Inflammatory macrophage (primary cell): ENCODE results near the gene KCNAB1.
"Not testable (repeated sequence)": the region's sequence is repeated elsewhere in the genome, so short reads cannot be mapped to it uniquely, and the experiment has no call there.

Experiments
- DNase-seq, 2 donors: peaks; one replicate each; pipeline ENCODE4 v3.0.0-alpha.2; 2020 to 2022

KCNAB1 gene

DNA sequence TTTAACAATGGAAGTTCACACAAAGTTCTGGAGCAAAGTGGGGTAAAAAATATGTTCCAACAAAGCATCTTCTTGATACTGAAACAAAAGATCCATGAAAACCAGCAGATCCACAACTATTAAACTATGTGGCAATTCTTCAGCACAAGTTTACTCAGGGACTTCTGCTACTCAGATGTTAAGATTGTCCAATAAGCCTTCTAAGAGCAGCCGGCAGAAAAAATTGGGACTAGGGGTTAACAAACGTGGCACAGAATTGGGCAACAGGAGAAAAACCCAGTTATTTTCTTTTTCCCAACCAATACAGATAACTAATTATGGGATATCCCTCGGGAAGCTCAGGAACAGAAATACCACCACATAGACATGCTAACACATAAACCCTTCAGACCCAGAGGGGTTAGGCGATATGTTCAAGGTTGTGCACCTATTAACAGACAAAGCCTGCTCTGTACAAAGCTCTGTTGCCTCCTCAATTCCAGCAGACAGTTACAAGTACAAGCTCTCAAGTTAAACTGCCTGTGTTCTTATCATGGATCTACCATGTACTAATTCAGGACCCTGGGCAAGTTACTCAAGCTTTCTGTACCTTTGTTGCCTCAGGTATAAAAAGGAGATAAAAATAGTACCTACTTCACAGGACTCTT lies 427.8 kb downstream of the KCNAB1 start:
- no peak for DNase-seq

- no peak for DNase-seq
Measured at GRCh38 chr3:156548902-156549301, 428.5 kb downstream of the KCNAB1 start.

- no peak for DNase-seq
Measured at GRCh38 chr3:156551261-156551660, 430.9 kb downstream of the KCNAB1 start.

DNA sequence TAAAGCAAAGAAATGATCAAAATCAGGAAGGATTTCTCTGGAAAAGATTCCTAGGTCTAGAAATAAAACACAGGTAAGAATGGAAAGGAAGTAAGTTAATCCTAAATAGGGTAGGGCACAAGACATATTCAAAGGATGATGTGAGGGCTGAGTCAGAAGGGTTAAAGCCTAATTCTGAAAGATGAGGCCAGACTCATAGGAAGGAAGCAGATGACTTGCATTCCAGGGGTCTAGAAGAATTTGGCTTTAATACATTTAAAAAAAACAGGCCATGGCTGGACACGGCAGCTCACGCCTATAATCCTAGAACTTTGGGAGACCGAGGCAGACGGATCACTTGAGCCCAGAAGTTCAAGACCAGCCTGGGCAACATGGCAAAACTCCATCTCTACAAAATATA lies 431.4 kb downstream of the KCNAB1 start:
- DNase-seq: no peak

DNA sequence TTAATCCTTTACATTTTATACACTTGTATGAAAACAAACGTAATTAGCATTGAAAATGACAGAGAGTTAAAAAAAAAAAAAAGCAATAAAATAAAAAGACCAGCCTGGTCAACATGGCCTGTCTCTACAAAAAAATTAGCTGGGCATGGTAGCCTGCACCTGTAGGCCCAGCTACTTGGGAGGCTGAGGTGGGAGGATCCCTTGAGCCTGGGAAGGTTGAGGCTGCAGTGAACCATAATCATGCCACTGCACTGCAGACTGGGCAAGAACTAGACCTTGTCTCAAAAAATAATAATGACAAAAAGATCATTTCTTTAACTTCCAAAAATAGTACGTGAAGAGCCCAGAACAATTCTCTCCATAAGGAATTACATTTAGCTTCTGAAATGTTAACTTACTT lies 432.6 kb downstream of the KCNAB1 start:
- DNase-seq: no peak

DNA sequence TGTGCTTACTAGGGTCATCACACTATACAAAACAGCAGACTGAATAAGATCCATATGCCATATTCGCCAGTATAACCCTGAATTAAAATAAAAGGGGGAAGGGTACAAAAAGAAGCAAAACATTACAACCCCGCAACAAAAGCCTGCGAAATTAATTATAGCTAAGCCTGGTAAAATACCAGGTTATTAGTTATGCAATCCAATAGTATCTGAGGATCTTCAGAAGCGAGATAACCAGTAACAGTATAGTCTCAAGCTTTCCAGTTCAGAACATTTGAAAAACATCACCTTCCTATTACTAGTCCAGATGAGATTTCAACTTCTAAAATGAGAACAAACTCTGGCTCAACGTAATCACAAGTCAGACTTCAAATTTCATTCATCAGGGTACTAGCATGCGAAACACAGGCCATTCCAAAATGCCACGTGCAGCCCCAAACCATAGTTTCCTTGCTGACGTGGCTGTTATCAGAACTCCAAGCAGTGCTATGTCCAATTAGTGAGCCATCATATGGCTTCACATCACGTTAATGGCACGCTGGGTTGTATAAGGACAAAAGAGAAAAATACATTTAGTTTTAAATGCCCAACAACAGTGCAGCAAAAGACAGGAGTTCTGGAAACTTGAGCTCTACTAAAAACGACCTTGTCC lies 433.5 kb downstream of the KCNAB1 start:
- peak; percentile 22 to 30 for DNase-seq

- DNase-seq: no peak
Measured at GRCh38 chr3:156554515-156554841, 434.1 kb downstream of the KCNAB1 start.

DNA sequence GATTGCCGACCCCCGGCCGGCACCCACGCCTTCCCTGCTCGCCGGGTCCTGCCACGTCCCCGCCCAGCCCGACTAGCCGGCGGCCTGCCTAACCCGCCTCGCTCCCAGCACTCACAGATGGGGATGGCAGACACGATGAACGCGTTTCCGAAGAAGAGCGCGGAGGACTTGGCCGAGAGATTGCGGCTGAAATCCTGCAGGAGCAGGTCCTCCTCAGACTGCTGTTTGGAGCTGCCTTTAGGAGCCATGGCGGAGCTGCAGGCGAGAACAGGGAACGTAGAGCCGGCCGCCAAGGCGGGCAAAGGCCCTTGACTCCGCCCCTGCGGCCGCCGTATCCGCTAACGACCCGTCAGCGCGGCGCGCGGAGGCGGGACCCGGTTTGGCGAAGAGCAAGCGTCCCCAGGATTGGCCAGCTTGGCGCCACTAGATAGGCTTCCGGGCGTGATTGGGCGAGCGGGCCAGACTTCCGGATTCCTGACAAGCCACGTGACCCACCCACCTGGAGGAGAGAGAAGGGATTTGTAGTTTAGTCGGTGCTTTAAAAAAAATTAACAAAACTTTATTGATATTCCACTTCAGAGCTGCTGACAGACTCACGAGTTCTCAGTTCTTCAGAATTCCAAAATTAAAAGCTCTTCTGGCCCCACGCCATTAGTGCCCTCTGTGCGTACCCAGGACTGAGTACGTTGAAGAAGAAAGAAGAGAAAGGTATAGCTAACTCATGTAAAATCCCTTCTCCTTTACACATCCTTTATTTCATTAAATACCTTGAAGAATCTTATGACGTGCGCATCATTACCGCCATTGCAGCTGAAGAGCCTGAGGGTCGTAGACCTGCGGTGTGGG lies 434.7 kb downstream of the KCNAB1 start, which contains the start of gene SSR3:
Gene SSR3, minus strand, starts transcription at position 276 of the 846 bp plus-strand sequence. Its CDS starts 28 bp downstream, at position 248.
- peak; percentile 99 to 100 for DNase-seq

- DNase-seq: no peak
Measured at GRCh38 chr3:156558389-156558788, 438.0 kb downstream of the KCNAB1 start.

GRCh38 chr3:156559321-156559720 lies 438.9 kb downstream of the KCNAB1 start:
- no peak for DNase-seq

DNA sequence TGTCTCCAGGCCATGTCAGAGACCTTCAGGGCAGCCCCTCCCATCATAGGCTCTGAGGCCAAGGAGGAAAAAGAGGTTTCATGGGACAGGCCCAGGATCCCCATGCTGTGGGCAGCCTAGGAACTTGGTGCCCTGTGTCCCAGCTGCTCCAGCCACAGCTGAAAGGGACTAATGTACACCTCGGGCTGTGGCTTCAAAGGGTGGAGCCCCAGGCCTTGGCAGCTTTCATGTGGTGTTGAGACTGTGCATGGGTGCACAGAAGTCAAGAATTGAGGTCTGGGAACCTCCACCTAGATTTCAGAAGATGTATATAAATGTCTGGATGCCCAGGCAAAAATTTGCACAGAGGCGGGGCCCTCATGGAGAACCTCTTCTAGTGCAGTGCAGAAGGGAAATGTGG lies 441.2 kb downstream of the KCNAB1 start:
- no peak for DNase-seq

GRCh38 chr3:156562486-156562885 lies 442.1 kb downstream of the KCNAB1 start:
- not testable (repeated sequence) for DNase-seq

GRCh38 chr3:156563900-156564682 lies 443.7 kb downstream of the KCNAB1 start:
- DNase-seq: no peak

DNA sequence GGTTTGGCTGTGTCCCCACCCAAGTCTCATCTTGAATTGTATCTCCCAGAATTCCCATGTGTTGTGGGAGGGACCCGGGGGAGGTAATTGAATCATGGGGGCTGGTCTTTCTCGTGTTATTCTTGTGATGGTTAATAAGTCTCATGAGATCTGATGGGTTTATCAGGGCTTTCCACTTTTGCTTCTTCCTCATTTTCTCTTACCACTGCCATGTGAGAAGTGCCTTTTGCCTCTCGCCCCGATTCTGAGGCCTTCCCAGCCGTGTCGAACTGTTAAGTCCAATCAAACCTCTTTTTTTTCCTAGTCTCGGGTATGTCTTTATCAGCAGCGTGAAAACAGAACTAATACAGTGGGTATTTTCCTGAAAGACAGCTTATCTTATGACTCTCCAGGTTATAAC lies 448.6 kb downstream of the KCNAB1 start:
- peak in 1 of 2 donors; percentile 28 for DNase-seq

- not testable (repeated sequence) for DNase-seq
Measured at GRCh38 chr3:156569881-156570280, 449.5 kb downstream of the KCNAB1 start.

GRCh38 chr3:156575641-156576040 lies 455.3 kb downstream of the KCNAB1 start:
- no peak for DNase-seq

GRCh38 chr3:156576051-156576450 lies 455.7 kb downstream of the KCNAB1 start:
- DNase-seq: no peak

DNA sequence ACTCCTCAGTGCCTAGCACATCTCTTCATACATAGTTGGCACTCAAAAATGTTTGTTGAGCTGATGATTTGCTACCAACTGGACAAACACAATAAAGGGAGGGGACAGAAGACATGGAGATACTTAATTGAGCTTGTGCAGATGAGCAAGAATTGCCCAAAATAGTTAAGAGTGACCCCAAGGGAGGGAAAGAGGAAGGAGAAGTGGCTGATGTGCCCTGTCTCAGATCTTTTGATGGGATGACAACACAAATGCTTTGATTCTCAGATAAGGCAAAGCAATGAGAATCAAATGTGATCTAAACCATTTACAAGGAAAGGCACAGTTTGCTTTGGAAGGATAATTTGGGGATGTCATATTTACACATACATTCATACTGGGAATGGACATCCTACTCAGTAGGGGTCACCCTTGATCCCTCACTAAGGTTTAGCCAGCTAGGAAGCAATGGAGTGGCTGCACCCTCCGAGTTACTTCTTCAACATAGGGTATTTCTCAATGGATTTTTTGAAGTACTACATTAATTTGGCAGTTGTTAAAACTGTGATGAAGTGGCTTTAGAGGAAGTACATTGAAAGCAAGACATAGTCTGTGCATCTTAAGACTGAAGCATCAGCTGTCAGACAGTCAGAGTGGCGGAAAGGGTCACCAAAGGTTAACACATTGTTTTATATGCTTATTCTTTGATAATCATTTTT lies 456.4 kb downstream of the KCNAB1 start:
- DNase-seq: peak; percentile 74 to 85

GRCh38 chr3:156577736-156578135 lies 457.4 kb downstream of the KCNAB1 start:
- DNase-seq: peak; percentile 66 to 72

DNA sequence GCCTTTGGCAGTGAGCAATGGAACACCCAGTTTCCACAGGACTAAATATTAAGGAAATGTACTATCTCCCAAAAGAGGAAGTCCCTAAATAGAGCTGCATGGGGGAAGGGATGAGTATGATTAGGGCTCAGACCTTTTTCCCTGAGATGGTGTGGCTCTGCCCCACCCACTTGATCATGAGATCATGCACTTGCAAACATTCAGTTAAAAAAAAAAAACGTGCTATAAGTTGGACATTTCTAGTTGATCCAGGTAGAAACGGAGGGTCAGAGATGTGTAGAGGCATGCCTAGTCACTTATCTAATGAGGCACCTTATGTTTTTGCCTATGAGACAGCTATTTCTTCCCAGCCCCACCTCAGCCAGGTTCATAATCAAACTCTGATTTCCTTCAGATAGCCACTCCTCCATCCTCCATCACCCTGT lies 459.1 kb downstream of the KCNAB1 start:
- DNase-seq: peak; percentile 93 to 94

- DNase-seq: peak; percentile 51
Measured at GRCh38 chr3:156581033-156581432, 460.7 kb downstream of the KCNAB1 start.

- DNase-seq: no peak
Measured at GRCh38 chr3:156581954-156582353, 461.6 kb downstream of the KCNAB1 start.
